T47D (cell line): Measurements from ENCODE around the gene NANOS3.

Source experiments
- DNase-seq, 2 experiments: peaks; one replicate each; pipeline versions ENCODE4 v3.0.0 to v3.0.0-alpha.2; 2011 to 2012; ENCODE audit warnings: low read depth in 1 of 2, low spot score in 1 of 2
- JUND ChIP-seq: IDR thresholded peaks from 2 replicates; pipeline ENCODE4 v1.6.1; 2012; ENCODE audit warnings: low read depth
- in situ Hi-C: cut with HindIII; loops from 2 replicates; pipeline ENCODE4 v1.10.0; 2016; ENCODE audit warnings: low sequenced_read_pairs, low pct_unique_long_range_greater_than_20kb

The NANOS3 gene

DNA sequence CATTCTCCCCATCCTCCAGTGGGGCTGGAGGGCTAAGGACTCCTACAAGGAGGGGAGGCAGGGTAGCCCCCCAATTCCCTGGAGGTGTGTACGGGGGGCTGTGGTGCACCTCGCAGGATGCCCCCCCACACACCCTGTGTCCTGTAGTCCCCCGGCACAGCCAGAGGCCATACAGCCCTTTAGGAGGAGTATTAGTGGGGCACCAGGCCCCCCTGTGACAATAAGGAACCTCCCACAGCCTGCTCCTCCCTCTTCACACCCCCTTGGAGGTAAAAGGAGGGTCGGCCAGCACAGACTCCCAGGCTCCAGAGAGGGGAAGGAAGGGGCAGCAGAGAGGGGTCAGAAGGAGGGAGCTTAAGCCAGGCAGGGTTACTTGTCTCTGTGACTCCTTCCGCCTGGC lies at the start of gene NANOS3:
TSS of gene NANOS3 (plus strand) at position 301 of the 400 bp plus-strand sequence. CDS start 115 bp downstream, outside the sequence.
- no peak for DNase-seq
- TF ChIP-seq JUND, result no peak
- in situ Hi-C loops, result no loop called here

DNA sequence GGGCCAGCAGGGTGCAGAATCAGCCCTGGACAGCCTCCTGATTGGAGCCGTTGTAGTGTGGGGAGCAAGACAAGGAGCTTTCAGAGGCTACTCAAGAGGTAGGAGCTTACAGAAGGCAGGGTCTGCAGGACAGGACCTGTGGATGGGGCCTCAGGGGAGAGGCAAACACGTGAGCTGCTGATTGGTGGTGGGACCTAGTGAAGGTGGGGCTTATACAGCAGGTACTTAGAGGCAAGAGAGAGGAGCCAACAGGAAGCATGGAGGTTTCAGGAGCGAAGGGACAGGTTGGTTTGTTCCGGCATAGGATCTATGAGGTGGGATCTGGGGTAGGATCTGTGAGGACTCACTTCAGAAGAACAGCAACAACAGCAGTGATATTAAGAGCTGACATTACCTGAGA lies 49.3 kb upstream of the NANOS3 start:
- in situ Hi-C loops, result no loop called here
- no peak for DNase-seq
- TF ChIP-seq JUND, result no peak

DNA sequence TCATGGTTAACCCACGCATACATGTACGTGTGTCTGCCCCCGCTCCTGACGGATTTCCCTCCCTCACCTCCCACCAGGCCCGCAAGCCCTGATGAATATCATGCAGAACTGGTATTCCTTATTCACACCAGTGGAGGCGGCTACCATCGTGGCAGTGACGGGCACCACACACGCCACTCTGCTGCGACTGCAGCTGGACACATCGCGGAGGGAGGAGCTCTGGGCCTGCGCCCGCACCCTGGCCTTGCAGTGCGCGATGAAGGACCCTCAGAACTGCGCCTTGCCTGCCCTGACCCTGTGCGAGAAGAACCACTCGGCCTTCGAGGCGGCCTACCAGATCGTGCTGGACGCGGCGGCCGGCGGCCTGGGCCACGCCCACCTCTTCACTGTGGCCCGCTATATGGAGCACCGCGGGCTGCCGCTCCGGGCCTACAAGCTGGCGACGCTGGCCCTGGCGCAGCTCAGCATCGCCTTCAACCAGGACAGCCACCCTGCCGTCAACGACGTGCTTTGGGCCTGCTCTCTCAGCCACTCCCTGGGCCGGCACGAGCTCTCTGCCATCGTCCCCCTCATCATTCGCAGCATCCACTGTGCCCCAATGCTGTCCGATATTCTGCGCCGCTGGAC lies 46.7 kb upstream of the NANOS3 start:
- DNase-seq, result no peak
- TF ChIP-seq JUND, result no peak
- in situ Hi-C loops, result no loop called here

DNA sequence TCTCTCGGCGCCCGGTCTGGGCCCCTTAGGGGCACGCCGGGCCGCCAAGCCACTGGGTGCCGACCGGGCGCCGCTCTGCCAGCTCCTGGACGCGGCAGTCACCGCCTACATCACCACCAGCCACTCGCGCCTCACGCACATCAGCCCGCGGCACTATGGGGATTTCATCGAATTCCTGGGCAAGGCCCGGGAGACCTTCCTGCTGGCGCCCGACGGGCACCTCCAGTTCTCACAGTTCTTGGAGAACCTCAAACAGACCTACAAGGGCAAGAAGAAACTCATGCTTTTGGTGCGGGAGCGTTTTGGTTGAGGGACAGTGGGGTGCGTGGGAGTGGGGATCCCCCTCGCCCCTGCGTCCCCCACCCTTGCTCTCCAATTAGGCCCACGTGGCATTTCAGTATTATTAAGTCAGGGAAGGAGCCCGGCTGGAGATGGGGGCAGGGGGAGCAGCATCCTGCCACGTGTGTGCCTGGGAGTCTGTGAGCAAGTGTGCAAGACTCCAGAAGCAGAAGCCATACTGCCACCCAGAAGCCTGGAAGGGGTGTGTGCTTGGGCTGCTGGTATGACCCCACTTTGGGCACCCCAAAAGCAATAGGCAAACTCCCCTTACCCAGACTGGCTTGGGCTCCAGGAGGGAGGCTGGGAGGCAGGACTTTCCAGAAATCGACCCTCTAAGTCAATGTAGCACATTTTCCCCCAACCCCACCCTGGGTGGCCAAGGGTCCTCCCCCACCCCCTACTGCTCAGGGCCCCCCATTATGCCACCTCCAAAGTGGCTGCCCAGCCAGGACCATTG lies 46.0 kb upstream of the NANOS3 start:
- DNase-seq, result no peak
- no peak for TF ChIP-seq JUND
- in situ Hi-C loops, result no loop called here

DNA sequence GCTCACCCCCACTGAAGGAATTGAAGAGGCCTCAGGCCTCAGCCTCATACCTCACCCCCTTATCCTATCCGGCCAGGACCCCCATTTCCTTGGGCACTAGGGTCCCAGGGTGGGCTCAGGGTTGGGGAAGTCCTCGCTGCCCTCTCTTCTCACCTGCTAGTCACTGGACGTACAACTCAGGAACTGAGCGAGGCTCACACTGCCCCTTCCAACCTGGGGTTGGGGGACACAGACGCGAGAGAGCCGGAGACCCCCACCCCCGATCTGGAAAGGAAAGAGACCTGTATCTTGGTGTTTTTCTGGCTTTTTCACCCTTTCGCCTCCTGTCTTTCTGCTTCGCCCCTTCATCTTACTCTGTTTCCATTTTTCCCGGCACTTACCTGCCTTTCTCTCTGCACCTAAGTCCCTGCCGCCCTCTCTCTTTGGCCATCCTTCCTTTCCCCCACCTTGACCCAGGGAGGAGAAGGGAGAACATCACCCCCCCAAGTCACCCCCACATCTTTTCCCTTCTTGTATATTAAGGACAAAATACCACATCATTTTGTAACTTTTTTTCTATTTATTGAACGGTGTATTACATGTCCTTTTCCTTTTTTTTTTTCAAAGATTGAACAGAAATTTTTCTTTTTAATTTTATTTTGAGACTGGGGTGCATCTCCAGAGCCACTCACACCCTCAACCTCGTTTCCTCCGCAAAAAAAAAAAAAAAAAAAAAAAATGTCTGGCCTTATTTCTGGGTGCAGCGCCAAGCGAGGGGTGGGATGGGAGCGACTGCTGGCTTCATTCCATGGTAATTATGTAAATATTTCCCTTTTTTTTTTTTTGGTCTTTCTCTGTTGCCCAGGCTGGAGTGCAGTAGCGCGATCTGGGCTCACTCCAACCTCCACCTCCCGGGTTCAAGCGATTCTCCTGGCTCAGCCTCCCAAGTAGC lies 45.1 kb upstream of the NANOS3 start:
- in situ Hi-C loops, result no loop called here
- TF ChIP-seq JUND, result no peak
- no peak for DNase-seq

DNA sequence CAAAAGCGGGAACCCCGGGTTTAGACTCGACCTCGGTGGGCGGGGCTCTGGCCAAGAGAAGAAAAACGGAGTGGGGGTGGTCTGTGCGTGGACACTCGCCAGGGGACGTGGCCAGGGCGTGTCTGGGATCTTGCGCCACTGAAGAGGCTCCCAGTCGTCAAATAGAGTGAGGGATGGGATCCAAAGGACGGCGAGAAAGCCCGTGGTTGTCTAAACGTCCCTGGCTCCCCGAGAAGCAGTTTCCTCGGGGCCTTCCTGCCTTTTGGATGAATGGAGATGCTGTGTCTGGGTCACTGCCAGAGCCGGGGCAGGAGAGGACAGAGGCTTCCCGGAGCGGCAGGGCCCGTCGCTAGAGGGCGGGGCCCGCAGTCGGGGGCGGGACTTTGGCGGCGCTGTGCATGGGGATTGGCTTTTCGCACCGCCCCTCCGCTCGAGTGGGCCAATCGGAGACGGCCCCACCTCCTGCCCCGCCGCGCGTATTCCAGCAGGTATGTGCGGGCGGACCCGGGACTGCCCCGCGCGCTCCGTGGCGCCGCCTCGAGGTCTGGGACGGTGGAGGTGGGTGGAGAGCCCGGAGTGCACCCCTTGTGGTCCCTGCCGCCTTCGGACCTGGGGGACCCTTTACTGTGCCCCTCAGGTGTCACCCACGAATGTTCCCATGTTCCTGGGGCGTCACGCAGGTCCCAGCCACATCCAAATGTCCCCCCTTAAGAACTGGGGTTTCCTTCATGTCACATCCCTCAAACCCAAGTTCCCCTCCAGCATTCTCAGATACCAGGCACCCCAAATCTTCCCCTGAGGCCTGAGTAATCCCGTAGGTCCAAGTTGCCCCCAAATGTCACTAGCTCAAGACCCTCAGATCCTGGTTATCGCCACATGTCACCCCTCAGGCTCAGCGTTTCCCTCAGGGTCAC lies 43.3 kb upstream of the NANOS3 start:
- DNase-seq, result peak; percentile 93 to 94
- in situ Hi-C loops, result no loop called here
- TF ChIP-seq JUND, result no peak

DNA sequence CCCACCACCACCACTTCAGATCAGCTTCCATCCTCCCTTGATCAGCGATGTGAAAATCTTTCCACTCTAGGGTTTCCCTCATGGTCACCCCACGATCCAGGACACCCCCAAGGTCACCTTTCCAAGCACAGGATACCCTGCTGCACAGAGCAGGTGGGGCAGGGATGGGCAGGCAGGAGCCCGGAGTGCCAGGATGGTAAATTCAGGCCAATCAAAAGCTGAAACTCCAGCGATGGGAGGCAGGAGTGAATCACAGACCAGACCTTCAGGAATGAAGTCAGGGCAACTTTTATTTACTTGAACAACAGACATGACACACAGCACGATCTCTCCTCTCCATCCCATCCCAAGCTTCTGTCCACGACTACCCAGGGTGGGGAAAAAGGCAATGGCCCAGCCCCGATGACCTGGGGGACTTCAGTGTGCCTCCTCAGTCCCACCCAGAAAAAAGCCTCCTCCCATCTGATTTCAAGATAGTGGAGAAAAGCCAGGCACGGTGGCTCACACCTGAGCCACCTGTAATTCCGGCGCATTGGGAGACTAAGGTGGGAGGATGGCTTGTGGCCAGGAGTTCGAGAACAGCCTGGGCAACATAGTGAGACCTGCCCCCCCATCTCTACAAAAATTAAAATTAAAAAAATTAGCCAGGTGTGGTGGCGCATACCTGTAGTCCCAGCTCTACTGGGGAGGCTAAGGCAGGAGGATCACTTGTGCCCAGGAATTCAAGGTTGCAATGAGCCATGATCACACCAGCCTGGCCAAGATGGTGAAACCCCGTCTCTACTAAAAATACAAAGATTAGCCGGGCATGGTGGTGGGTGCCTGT lies 42.5 kb upstream of the NANOS3 start:
- TF ChIP-seq JUND, result no peak
- in situ Hi-C loops, result no loop called here
- peak; percentile 47 to 85 for DNase-seq

DNA sequence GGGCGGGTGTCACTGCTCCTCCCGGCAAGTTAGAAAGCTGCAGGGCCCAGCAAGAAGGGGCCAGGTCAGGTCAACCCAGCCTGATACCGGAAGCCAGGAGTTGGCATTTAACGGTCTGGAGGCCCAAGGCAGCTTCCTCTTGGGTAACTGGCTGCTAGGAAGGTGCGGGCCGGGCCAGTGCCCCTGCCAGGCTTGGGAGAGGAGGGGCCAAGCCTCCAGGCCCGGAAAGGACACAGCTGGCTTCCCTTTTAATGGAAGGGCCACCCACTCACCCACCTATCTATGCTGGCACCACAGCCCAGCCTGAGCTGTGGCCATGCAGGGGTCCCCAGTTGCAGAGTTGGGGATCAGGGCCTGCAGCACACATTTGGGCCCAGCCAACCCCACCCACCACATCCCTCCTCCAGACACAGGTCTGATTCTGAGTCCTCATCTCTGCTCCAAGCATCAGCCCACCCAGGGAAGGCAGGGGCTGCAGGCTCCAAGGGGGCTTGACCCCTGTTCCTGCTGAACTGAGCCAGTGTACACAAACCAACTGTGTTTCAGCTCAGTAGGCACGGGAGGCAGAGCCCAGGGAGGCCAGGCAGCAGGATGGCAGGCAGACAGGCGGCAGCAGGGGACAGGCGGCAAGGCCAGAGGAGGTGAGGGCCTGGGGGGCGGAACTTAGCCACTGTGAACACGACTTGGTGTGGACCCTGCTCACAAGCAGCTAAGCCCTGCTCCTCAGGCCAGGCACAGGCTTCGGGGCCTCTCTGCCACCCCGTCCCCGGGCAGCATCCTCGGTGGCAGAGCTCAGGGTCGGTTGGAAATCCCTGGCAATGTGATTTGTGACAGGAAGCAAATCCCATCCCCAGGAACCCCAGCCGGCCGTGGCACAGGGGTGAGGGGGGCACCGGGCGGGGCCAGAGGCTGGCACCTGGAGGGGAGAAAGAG lies 40.9 kb upstream of the NANOS3 start:
- no peak for TF ChIP-seq JUND
- DNase-seq, result no peak
- in situ Hi-C loops, result no loop called here

DNA sequence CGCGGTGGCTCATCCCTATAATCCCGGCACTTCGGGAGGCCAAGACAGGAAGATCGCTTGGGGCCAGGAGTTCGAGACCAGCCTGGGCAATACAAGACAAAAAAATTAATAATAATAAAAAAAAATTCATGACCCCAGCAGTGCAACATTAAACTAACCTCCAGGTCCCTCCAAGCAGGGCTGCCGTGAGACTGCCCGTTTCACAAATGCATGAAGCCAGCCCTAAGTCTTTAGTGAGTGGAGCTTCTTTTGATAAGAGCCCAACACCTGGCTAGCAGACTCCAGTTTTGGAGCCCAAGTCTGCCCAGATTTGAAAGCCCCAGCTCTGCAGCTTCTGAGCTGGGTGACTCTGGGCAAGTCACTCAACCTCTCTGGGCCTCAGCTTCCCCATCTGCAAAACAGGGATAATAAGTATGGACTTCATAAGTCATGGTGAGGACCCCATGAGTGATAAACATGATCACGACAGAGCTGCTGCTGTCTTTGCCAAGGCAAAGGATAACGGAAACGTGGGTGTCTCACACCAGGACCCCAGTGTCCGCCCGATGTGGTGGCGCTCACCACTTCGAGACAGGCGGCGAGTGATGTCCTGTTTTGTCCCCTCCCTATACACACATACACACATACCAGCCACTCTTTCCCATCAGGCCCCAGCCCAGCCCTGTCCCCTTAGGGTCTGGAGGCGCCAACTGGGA lies 38.4 kb upstream of the NANOS3 start:
- in situ Hi-C loops, result no loop called here
- TF ChIP-seq JUND, result no peak
- DNase-seq, result no peak
